Activated T-helper 1 cell treated with anti-CD3 and anti-CD28 coated beads, Interleukin-12 subunit alpha, Interleukin-12 subunit beta, Interleukin-2, Interleukin-4 antibody, amounts not matched to agents 30 ng/mL and 10 ng/mL and 1 ng/mL, durations not matched to agents 14 hours and 24 hours and 36 hours (primary cell): Measurements from ENCODE around the gene DAPK2. TPM values are rescaled to one million over a fixed set of nuclear protein-coding genes. Genes with fewer than 3 reads are reported as not detected.
A peak's percentile ranks its signal among the peaks of the same experiment; 100 is the strongest.

Experiments
- DNase-seq: peaks from one replicate; pipeline ENCODE4 v3.0.0; 2021; ENCODE audit warnings: low spot score
- H3K27ac Mint-ChIP-seq: one replicate; pipeline ENCODE4 v1.8.0; 2021; ENCODE audit warnings: mild to moderate bottlenecking, mixed read lengths
- H3K27me3 Mint-ChIP-seq: one replicate; pipeline ENCODE4 v1.8.0; 2022; ENCODE audit warnings: mild to moderate bottlenecking, moderate library complexity, mixed read lengths; ENCODE audit not compliant: insufficient read depth
- H3K36me3 Mint-ChIP-seq: one replicate; pipeline ENCODE4 v1.8.0; 2021; ENCODE audit warnings: low read depth, mixed read lengths
- H3K4me1 Mint-ChIP-seq: one replicate; pipeline ENCODE4 v1.8.0; 2021; ENCODE audit warnings: low read depth, mixed read lengths
- H3K4me3 Mint-ChIP-seq: one replicate; pipeline ENCODE4 v1.8.0; 2021; ENCODE audit warnings: mild to moderate bottlenecking, moderate library complexity, mixed read lengths
- H3K9me3 Mint-ChIP-seq: one replicate; pipeline ENCODE4 v1.8.0; 2021; ENCODE audit warnings: mixed read lengths
- intact Hi-C: fragments of 100-400 bp; cut with micrococcal nuclease; formaldehyde crosslinking; loops from one replicate; pipeline ENCODE4 v1.15.1; 2024
- total RNA-seq: library from RNA; stranded (reverse); gene quantifications from 2 replicates; pipeline ENCODE4 v1.2.3, GENCODE V29; 2022

DAPK2 gene
- total RNA-seq, 1 donor from 2014 or later: 8.7 TPM

- DNase-seq: no peak
Measured at GRCh38 chr15:63938486-63939061, 107.7 kb downstream of the DAPK2 start.

GRCh38 chr15:63933522-63933921 lies 112.8 kb downstream of the DAPK2 start:
- Mint-ChIP-seq H3K4me3 (no peak overlapping the region), H3K27me3 (no peaks in the 10 kb centered on the region), H3K36me3 (peaks cover 7% of the 10 kb centered on the region), H3K4me1 (peaks cover 26% of the 10 kb centered on the region), H3K9me3 (no peaks in the 10 kb centered on the region), H3K27ac (no peak overlapping the region)
- intact Hi-C loops: no loop called here
- no peak for DNase-seq

More at GRCh38 chr15:63938486-63939061, 107.7 kb downstream of the DAPK2 start:
- Mint-ChIP-seq H3K36me3 (peaks cover 6% of the 10 kb centered on the region), H3K4me3 (peak overlapping the region; percentile 27), H3K9me3 (no peaks in the 10 kb centered on the region), H3K4me1 (peaks cover 52% of the 10 kb centered on the region), H3K27me3 (no peaks in the 10 kb centered on the region), H3K27ac (peak overlapping the region; percentile 91)
- intact Hi-C loops: loop anchor here (1.0 to 5.0 kb wide), 5 partner anchors 16 to 131 kb away; no protein-coding TSS in a partner anchor

- no peaks in the 10 kb centered on the region for H3K27me3 Mint-ChIP-seq
- intact Hi-C loops: no loop called here
- H3K36me3 Mint-ChIP-seq: peaks cover 13% of the 10 kb centered on the region
Measured at GRCh38 chr15:63931556-63931955, 114.7 kb downstream of the DAPK2 start.

GRCh38 chr15:63930034-63930433 lies 116.3 kb downstream of the DAPK2 start:
- no peak overlapping the region for H3K27ac Mint-ChIP-seq
- H3K4me3 Mint-ChIP-seq: no peak overlapping the region
- intact Hi-C loops: no loop called here
- H3K9me3 Mint-ChIP-seq: no peaks in the 10 kb centered on the region
- peaks cover 2% of the 10 kb centered on the region for H3K27me3 Mint-ChIP-seq
- DNase-seq: no peak
- peaks cover 19% of the 10 kb centered on the region for H3K4me1 Mint-ChIP-seq
- peaks cover 16% of the 10 kb centered on the region for H3K36me3 Mint-ChIP-seq

More at GRCh38 chr15:63931556-63931955, 114.7 kb downstream of the DAPK2 start:
- no peak overlapping the region for H3K27ac Mint-ChIP-seq
- DNase-seq: no peak
- H3K4me1 Mint-ChIP-seq: peaks cover 19% of the 10 kb centered on the region
- no peaks in the 10 kb centered on the region for H3K9me3 Mint-ChIP-seq
- H3K4me3 Mint-ChIP-seq: no peak overlapping the region

GRCh38 chr15:63928185-63928842 lies 118.0 kb downstream of the DAPK2 start:
- Mint-ChIP-seq H3K4me1 (peaks cover 19% of the 10 kb centered on the region), H3K27me3 (peaks cover 2% of the 10 kb centered on the region), H3K27ac (peak overlapping the region; percentile 46), H3K9me3 (no peaks in the 10 kb centered on the region), H3K4me3 (no peak overlapping the region), H3K36me3 (peaks cover 17% of the 10 kb centered on the region)
- intact Hi-C loops: no loop called here
- DNase-seq: no peak

GRCh38 chr15:63923993-63924950 lies 122.0 kb downstream of the DAPK2 start:
- Mint-ChIP-seq H3K9me3 (no peaks in the 10 kb centered on the region), H3K4me3 (no peak overlapping the region), H3K27ac (no peak overlapping the region), H3K36me3 (peaks cover 14% of the 10 kb centered on the region), H3K27me3 (peaks cover 2% of the 10 kb centered on the region), H3K4me1 (peaks cover 36% of the 10 kb centered on the region)
- intact Hi-C loops: no loop called here
- no peak for DNase-seq

- H3K4me1 Mint-ChIP-seq: peaks cover 27% of the 10 kb centered on the region
- no peak overlapping the region for H3K4me3 Mint-ChIP-seq
- no peak overlapping the region for H3K27ac Mint-ChIP-seq
- H3K36me3 Mint-ChIP-seq: peaks cover 12% of the 10 kb centered on the region
- H3K27me3 Mint-ChIP-seq: peaks cover 2% of the 10 kb centered on the region
- no peaks in the 10 kb centered on the region for H3K9me3 Mint-ChIP-seq
- intact Hi-C loops: loop anchor here (1.0 kb wide), 1 partner anchor 16 kb away; no protein-coding TSS in a partner anchor
- no peak for DNase-seq
Measured at GRCh38 chr15:63922916-63923315, 123.4 kb downstream of the DAPK2 start.

- no peak overlapping the region for H3K4me3 Mint-ChIP-seq
Measured at GRCh38 chr15:63922261-63922904, 123.9 kb downstream of the DAPK2 start.

GRCh38 chr15:63920504-63921175 lies 125.6 kb downstream of the DAPK2 start:
- Mint-ChIP-seq H3K27me3 (peaks cover 1% of the 10 kb centered on the region), H3K9me3 (no peaks in the 10 kb centered on the region), H3K27ac (no peak overlapping the region), H3K4me3 (no peak overlapping the region), H3K4me1 (peaks cover 28% of the 10 kb centered on the region), H3K36me3 (peaks cover 7% of the 10 kb centered on the region)
- no peak for DNase-seq
- intact Hi-C loops: loop anchor here (2.0 kb wide), 1 partner anchor 24 kb away; no protein-coding TSS in a partner anchor

More at GRCh38 chr15:63922261-63922904, 123.9 kb downstream of the DAPK2 start:
- intact Hi-C loops: loop anchor here (1.0 kb wide), 1 partner anchor 17 kb away; no protein-coding TSS in a partner anchor
- peaks cover 11% of the 10 kb centered on the region for H3K36me3 Mint-ChIP-seq
- peaks cover 28% of the 10 kb centered on the region for H3K4me1 Mint-ChIP-seq
- no peak overlapping the region for H3K27ac Mint-ChIP-seq
- DNase-seq: no peak
- peaks cover 2% of the 10 kb centered on the region for H3K27me3 Mint-ChIP-seq
- H3K9me3 Mint-ChIP-seq: no peaks in the 10 kb centered on the region

GRCh38 chr15:63918901-63919348 lies 127.4 kb downstream of the DAPK2 start:
- no peak overlapping the region for H3K4me3 Mint-ChIP-seq
- H3K36me3 Mint-ChIP-seq: peaks cover 4% of the 10 kb centered on the region
- H3K27me3 Mint-ChIP-seq: peaks cover 3% of the 10 kb centered on the region
- peaks cover 28% of the 10 kb centered on the region for H3K4me1 Mint-ChIP-seq
- DNase-seq: no peak
- intact Hi-C loops: no loop called here
- H3K27ac Mint-ChIP-seq: no peak overlapping the region
- no peaks in the 10 kb centered on the region for H3K9me3 Mint-ChIP-seq

- H3K9me3 Mint-ChIP-seq: no peaks in the 10 kb centered on the region
- no peak for DNase-seq
- peaks cover 3% of the 10 kb centered on the region for H3K36me3 Mint-ChIP-seq
- H3K4me3 Mint-ChIP-seq: no peak overlapping the region
- H3K27me3 Mint-ChIP-seq: peaks cover 3% of the 10 kb centered on the region
- intact Hi-C loops: no loop called here
- H3K4me1 Mint-ChIP-seq: peaks cover 28% of the 10 kb centered on the region
- H3K27ac Mint-ChIP-seq: no peak overlapping the region
Measured at GRCh38 chr15:63918317-63918672, 128.0 kb downstream of the DAPK2 start.
